GM10248 (cell line): ENCODE results near the gene ELP6.

ENCODE experiments used
- CTCF ChIA-PET: fragments of 300-600 bp; sonication (Branson Sonifier 250); formaldehyde crosslinking; extraction: SDS; loops from one replicate; lab custom pipeline; 2021; ENCODE audit warnings: antibody characterized with exemption; lab: Yijun Ruan, JAX
- POLR2A ChIA-PET: fragments of 350-650 bp; sonication (Branson Sonifier 250); formaldehyde crosslinking; extraction: SDS; loops from one replicate; lab custom pipeline; 2020; ENCODE audit warnings: antibody characterized with exemption; lab: Yijun Ruan, JAX
- DNase-seq: peaks from one replicate; pipeline ENCODE4 v3.0.0; 2012; ENCODE audit errors: extremely low spot score
- CTCF ChIP-seq: IDR thresholded peaks from 2 replicates; pipeline ENCODE4 v1.5.1; 2012; ENCODE audit warnings: mild to moderate bottlenecking, low read depth; ENCODE audit errors: extremely low read depth, missing control alignments, control extremely low read depth

ELP6 gene

GRCh38 chr3:47452453-47453215, 60.9 kb downstream of the ELP6 start:
- TF ChIP-seq CTCF: no peak
- ChIA-PET POLR2A (no interaction called here), CTCF (interaction anchor here (0.6 to 1.1 kb wide), 2 partner anchors 10 to 13 kb away, joined by 4 read pairs; no protein-coding TSS in a partner anchor)
- no peak for DNase-seq
